NCI-H1105 treated with DMSO at 0.1 percent for 48 hours (cell line): ENCODE results near the gene RRAD.

Experiments used
- DNase-seq: peaks from one replicate; lab custom pipeline; 2025; lab: John Stamatoyannopoulos, UW

Gene RRAD

DNA sequence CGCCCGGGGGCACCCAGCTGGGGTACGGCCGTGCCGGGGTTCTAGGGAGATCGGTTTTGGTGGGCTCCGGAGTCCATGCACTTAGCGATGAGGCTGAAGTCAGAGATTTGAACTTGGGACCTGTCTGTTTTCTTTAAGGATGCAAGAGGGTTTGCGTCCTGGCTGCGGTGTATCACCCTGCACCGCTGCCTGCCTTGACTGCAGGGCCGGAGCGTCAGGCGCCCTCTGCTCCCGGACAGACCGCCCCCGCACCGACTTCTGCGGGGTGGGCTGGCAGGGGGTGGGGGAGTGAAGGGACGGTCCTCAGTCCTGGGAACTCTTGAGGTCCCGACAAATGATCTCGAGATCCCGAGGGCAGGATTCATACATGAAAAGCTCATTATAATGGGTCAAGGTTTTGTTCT is 44.3 kb downstream of the RRAD start:
- no peak for DNase-seq

DNA sequence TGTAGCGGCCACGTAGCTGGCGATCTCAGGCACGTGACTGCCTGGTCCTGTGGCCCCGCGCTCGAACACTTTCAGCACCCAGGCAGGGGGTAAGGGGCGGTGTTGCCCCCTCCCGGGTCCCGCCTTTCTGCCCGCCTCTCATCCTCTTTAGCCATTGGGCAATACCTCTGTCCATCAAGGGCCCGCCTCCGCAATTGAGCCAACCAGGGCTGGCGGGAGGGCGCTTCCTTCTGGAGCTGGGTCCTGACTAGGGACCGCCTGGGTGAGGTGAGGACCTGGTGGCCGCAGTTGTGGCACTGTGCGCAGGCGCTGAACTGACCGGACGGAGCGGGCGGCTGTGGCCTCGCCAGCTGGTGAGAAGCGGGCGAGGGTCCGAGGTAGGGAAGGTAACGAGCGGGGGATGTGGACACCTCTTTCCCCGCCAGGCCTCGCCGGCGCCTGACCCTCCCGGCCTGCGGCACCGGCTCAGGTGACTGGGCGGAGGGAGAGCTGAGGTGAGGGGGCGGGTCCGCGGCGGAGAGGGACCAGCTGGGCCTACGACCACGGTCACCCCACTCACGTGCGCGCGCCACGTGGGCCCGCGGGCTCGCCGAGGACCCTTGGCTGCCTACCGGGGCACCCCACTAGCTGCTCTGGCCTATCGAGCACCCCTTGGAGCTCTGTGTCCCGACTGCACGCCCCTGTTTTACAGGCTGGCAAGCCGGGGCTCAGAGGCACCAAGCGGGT is 44.9 kb downstream of the RRAD start, which contains the start of gene PDP2:
Gene PDP2, plus strand, starts transcription at position 228 of the 726 bp plus-strand sequence. CDS start 3,770 bp downstream, outside the sequence.
- peak; percentile 84 for DNase-seq

DNA sequence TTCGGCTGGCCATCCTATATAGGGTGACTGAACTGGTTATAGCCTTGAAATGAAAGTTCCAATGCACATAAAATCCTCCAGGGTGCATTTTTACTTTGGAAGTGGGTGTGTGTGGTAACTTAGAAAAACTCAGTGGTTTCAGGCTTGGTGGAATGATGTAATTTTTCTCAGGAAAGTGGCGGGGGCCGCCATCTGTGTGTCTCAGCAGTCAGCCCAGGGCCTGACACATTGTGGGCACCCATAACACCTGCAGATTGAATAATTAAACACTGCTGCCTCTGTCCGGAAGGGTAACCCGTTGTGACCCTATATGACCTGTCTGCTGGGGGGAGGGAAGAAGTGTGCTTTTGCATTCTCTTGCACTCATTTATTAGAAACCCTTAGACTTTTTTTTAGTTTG is 47.3 kb downstream of the RRAD start:
- DNase-seq: no peak

DNA sequence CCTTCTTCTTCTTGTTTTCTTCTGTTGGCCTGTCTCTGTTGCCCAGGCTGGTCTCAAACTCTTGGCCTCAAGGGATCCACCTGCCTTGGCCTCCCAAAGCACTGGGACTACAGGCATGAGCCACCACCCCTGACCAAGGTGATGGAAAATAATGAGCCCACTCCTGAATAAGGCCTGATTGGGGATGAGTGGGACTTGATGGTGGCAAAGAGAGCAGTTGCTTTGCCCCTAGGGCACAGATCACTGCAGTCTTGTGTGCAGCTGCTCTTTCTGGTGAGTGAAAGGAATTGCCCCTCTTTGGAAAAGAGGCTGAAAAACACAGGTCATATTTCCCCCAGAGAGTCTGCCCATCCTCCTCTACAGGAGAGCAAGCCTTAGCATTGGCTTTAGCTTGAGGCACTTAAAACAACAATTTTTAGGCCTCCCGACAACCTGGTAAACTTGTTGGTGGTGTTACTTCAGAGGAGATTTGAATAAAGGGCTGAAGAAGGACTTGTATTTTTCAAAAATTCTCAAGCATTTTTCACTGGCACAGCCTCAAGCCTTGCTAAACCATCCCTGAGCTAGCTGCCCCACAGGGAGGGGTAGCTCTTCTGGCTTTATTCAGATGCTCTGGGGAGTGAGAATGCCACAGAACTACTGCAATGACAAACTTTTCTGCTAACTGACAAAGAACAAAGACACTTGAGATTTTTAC is 51.1 kb downstream of the RRAD start:
- DNase-seq: no peak

DNA sequence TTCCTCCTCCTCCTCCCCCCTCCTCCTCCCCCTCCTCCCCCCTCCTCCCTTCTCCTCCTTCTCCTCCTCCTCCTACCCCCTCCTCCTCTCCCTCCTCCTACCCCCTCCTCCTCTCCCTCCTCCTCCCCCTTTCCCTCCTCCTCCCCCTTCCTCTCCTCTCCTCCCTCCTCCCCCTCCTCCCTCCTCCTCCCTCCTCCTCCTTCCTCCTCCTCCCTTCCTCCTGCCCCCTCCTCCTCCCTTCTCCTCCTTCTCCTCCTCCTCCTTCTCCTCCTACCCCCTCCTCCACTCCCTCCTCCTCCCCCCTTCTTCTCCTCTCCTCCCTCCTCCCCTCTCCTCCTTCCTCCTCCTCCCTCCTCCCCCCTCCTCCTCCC is 51.7 kb downstream of the RRAD start:
- no peak for DNase-seq

DNA sequence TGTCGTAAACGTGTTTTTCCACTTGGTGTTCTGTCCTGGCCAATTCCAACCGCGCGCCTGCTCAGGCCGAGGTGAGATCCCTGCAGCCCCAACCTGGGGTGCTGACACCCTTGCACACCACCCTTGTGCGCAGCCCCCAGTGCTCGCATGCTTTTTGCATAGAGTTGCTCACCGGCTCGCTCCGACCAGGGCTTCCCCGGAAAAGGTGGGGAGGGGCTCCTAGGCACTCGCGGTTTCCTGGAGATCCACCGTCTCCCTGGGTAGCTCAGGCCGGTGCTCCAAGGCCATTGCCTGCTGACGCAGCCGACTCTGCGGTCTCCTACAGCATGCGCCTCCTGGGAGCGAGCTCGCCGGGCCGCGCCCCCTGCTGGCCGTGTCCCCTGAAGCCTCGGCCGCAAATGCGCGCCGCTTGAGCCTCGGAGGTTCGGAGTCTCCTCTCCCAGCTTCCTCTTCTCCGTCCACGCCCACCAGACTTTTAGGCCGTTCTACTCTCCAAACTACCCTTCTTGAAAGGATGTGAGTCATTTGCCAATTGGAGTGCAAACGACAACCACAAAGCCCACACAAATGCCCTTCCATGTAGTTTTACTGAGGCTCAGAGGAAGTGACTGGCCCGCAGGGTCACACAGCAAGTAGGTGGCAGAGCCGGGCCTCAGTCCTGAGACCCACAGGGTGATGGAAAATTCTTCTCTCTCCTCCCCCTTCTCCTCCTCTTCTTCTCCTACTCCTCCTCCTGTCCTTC is 52.2 kb downstream of the RRAD start:
- DNase-seq: peak; percentile 45

DNA sequence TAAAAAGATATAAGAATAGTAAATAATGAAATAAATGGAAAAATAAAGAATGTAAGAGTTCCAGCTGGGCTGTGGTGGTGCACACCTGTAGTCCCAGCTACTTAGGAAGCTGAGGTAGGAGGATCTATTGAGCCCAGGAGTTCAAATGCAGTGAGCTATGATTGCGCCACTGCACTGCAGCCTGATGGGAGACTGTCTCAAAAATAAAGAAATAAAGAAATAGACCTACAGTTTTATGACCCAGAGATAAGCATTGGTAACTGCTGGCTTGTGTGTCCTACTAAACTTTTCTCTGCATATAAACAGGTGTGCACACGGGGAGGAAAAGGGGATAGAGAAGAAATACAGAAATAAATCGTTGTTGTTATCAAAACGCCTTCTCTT is 52.8 kb downstream of the RRAD start:
- no peak for DNase-seq

DNA sequence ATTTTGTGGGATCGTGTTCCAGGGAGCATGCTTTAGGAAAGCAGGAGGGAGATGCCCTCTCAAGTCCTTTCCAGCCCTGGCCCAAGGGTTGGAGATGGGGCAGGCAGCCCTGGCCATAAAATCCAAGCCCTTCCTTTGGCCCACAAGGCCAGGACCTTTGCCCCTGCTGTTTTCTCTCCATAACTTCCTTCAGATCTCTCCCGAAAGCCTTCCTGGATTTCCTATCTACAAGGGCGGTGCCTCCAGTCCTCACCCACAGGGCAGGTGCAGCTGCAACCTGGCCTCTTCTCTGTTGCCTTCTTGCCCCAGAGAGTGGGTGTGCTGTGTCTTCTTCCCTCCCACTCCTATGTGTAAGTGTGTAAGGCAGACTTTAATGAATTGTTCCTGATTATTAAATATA is 53.5 kb downstream of the RRAD start:
- no peak for DNase-seq
